GM10266 (cell line): ENCODE measurements around the gene CDCA8.
A peak's percentile ranks its signal among the peaks of the same experiment; 100 is the strongest.

Experiments used
- DNase-seq: peaks from one replicate; pipeline ENCODE4 v3.0.0; 2012; ENCODE audit errors: extremely low spot score
- TF ChIP-seq, protein P1 (sequence below): IDR thresholded peaks from 2 replicates; pipeline ENCODE4 v1.5.1; 2012; ENCODE audit warnings: mild to moderate bottlenecking, low read depth; ENCODE audit not compliant: control insufficient read depth, insufficient read depth; ENCODE audit errors: missing control alignments

CDCA8 gene

DNA sequence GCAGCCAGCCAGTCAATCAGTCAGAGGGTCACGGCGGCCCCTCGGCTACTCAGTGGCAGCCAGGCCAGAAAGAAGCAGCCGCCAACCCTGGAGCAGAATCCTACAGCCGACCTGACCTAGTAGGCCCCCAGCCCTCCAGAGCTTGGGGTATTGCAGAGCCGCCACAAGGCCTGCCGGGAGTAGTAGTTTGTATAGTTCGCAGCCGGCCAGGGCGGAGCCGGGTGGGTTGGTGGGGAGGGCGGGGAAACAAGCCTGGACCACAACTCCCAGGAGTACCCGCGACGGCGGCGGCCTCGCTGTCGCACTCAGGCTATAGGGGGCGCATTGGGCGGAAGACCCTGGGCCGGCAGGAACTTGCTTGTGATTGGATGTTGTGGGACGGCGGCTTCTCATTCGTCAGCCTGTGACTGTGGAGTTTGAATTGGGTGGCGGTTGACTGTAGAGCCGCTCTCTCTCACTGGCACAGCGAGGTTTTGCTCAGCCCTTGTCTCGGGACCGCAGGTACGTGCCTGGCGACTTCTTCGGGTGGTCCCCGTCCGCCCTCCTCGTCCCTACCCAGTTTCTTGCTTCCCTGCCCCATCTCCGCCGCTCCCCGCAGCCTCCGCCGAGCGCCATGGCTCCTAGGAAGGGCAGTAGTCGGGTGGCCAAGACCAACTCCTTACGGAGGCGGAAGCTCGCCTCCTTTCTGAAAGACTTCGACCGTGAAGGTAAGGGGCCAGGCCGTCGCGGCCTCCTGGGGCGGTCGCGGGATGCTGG is at the start of gene CDCA8:
CDCA8 (plus strand) TSS at position 439 of the 756 bp plus-strand sequence; CDS start at position 614, 175 bp downstream.
- DNase-seq = peak; percentile 96
- TF ChIP-seq, protein P1, sequence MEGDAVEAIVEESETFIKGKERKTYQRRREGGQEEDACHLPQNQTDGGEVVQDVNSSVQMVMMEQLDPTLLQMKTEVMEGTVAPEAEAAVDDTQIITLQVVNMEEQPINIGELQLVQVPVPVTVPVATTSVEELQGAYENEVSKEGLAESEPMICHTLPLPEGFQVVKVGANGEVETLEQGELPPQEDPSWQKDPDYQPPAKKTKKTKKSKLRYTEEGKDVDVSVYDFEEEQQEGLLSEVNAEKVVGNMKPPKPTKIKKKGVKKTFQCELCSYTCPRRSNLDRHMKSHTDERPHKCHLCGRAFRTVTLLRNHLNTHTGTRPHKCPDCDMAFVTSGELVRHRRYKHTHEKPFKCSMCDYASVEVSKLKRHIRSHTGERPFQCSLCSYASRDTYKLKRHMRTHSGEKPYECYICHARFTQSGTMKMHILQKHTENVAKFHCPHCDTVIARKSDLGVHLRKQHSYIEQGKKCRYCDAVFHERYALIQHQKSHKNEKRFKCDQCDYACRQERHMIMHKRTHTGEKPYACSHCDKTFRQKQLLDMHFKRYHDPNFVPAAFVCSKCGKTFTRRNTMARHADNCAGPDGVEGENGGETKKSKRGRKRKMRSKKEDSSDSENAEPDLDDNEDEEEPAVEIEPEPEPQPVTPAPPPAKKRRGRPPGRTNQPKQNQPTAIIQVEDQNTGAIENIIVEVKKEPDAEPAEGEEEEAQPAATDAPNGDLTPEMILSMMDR = peak; percentile 74

DNA sequence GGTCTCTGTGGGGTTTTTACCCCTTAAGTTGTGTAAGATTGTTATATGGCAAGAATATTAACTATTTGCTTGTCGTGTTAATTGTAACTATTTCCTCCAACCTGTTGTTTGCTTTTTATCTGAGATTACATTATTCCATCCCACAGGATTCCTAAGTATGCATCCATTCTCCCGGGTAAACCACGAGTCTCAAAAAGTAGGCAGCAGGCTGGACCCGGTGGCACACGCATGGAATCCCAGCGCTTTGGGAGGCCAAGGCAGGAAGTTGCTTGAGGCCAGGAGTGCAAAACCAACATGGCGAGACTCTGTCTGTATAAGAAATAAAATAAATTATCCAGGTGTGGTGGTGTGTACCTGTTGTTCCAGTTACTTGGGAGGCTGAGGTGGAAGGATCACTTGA is 45.0 kb upstream of the CDCA8 start:
- TF ChIP-seq, protein P1 = no peak
- no peak for DNase-seq

DNA sequence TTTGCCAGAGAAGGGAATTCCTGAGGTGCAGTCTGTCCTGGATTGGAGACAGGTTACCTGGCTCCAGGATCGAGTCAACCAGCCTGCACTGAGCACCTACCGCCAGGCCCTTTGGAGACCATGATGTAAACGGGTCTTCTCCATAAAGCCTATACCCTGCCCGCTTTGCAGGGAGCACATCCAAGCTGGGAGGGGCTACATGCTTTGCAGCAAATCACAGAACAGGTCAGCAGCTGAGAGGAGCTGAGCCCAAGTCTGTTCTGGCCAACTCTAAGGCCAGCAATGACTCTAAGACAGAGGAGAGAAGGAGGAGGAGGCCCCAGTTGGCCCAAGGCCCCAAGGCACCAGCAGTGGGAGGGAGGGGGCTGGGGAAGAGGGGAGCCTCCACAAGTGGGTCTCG is 42.1 kb upstream of the CDCA8 start:
- no peak for DNase-seq
- TF ChIP-seq, protein P1 = no peak

DNA sequence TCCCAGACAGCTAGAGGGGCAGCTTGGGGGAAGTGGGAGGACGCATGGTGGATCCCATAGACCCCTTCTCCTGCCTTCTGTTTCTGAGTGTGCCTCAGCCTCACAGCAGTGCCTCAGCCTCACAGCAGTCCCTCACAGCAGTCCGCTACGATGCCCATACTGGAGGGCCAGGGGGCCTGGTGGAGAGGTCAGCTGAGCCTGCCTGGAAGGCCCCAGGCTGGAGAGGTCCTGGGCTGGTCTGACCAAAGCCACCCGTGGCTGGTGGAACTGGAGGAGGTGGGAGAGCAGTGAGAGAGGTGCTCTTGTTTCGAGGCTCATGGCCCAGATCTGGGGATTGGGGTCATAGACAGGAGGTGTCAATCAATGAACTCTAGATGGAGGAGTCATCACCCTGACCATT is 41.6 kb upstream of the CDCA8 start:
- TF ChIP-seq, protein P1 = no peak
- DNase-seq = no peak

DNA sequence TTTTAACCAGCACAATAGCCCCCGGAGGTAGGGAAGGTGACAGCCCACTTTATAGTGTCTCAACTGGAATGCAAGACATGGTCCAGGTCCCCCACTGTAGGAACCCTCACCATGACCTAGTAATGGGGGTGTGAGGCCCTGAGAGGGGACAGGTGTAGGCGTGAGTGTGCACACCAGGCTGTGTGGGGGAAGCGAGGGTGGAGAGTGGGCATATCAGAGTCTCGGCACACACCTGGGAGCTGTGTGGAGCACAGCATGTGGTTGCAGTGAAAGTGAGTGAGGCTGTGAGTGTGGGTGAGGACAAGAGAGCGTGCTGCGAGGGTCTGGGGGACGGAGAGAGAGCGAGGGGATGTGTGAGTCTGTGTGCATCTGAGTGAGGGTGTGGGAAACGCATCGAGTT is 40.5 kb upstream of the CDCA8 start:
- TF ChIP-seq, protein P1 = no peak
- no peak for DNase-seq

DNA sequence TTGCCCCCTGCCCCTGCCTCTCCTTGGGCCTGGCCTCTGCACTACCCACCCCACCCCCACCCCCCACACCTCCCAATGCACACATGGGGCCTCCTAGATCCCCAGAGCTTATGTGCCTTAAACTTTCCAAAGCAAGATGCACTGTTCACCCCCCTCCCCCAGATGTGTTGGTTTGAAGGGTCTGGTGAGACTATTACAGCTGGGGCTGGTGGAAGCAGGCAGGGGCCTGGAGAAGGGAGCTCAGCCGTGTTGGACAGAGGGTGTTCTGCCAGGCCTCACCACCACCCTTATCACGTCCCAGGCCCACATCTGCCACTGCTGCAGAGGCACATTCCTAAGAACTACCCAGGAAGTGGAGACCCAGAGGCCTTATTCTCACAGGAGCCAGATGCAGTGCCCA is 39.3 kb upstream of the CDCA8 start:
- DNase-seq = no peak
- TF ChIP-seq, protein P1 = no peak

DNA sequence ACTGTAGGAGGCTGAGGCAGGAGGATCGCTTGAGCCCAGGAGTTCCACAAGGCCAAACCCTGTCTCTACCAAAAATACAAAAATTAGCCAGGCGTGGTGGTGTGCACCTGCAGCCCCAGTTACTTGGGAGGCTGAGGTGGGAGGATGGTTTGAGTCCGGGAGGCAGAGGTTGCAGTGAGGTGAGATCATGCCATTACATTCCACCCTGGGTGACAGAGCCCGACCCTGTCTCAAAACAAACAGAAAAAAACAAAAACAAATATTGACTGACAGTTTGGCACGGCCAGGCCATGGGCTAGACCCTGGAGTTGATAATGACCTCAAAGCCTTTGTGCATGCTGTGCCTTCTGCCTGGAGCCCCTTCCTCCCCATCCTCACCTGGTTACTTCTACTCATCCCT is 38.4 kb upstream of the CDCA8 start:
- TF ChIP-seq, protein P1 = no peak

More for the DNA sequence above, 38.4 kb upstream of the CDCA8 start:
- no peak for DNase-seq
